ENCODE results near the gene CHRNA10.

The CHRNA10 gene

DNA sequence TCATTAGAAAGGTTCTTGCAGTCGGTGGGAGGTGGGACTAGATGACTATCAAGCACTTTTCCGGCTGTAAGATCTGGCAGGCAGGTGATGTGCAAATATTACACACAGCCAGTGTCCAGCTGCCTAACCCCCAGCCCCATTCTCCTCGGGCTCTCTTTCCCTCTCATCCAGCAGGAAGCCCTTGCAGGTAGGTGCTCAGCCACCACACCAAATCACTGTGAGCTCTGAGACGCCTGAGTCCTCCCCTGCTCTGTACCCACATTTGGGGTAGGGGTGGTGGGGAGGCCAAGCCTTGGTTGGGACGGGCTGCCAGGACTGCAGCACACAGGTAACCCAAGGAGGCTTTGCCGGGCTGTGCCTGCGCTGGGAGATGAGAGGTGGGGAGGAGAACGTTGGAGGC, 30.0 kb downstream of the CHRNA10 start:
- DNase-seq (ENCODE audit: low spot score) = no peak
- no peak overlapping the region for H3K27ac ChIP-seq
- H3K4me3 ChIP-seq = no peak overlapping the region
- TF ChIP-seq, protein P1, sequence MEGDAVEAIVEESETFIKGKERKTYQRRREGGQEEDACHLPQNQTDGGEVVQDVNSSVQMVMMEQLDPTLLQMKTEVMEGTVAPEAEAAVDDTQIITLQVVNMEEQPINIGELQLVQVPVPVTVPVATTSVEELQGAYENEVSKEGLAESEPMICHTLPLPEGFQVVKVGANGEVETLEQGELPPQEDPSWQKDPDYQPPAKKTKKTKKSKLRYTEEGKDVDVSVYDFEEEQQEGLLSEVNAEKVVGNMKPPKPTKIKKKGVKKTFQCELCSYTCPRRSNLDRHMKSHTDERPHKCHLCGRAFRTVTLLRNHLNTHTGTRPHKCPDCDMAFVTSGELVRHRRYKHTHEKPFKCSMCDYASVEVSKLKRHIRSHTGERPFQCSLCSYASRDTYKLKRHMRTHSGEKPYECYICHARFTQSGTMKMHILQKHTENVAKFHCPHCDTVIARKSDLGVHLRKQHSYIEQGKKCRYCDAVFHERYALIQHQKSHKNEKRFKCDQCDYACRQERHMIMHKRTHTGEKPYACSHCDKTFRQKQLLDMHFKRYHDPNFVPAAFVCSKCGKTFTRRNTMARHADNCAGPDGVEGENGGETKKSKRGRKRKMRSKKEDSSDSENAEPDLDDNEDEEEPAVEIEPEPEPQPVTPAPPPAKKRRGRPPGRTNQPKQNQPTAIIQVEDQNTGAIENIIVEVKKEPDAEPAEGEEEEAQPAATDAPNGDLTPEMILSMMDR (IDR thresholded peaks at IDR 0.05) = no peak

DNA sequence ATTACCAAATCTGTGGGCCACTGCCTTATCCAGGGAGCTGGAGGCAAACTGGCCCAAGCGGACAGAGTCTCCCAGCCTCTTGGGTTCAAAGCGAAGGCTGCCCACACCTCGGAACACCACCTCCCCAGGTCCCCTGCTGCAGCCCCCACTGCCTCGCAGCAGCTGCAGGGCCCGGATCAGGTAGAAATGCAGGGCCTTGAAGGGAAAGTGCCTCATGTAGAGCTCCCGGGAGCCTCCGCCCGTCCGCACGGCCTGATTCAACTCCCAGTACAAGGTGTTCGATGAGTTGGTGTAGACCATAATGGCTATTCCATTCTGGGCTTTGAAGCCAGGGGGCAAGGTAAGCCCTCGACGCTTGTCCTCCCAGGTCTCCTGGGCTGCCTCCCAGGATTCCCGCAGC, 31.3 kb downstream of the CHRNA10 start:
- TF ChIP-seq, protein P1 (IDR thresholded peaks at IDR 0.05) = no peak
- DNase-seq (ENCODE audit: low spot score) = no peak
- Histone ChIP-seq H3K27ac (no peak overlapping the region), H3K4me3 (no peak overlapping the region)

DNA sequence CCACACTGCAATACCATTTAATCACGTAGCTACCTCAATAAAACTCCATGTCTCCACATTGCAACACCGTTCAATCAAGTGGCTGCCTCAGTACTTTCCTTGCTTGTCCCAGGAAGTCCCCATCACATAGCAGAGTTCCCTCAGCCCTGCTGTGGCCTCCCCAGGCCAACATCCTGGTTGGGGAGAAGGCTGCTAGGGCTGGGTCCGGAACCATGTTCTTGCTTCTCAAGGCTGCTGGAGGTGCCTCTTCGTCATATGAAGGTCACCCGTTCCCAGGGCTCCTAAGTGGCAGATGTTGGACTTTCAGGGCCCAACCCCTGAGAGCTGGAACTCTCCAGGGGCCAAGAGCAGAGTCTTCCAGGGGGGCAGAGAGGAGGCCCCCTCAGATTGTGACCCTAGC, 32.7 kb downstream of the CHRNA10 start:
- Histone ChIP-seq H3K4me3 (no peak overlapping the region), H3K27ac (no peak overlapping the region)
- no peak for DNase-seq (ENCODE audit: low spot score)
- TF ChIP-seq, protein P1 (IDR thresholded peaks at IDR 0.05) = no peak

DNA sequence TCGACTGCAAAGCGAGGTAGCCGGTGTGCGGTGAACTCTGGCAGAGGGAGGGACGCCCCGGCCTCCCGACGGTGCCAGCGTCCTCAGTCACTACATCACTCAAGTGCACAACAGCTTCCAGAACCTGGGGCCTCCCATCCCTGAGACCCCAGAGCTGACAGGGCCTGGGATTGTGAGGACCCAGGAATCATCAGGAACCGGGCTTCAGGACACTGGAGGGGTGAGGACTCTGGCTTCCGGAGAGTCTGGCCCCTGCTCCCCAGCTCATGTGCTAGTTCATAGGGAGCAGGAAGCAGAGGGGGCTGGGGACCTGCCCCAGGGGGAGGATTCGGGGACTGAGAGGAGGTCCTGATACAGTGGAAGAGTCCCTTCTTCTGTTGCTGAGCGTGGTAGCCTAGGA, 34.0 kb downstream of the CHRNA10 start:
- no peak overlapping the region for H3K27ac ChIP-seq
- TF ChIP-seq, protein P1 (IDR thresholded peaks at IDR 0.05) = no peak
- H3K4me3 ChIP-seq = no peak overlapping the region
- no peak for DNase-seq (ENCODE audit: low spot score)

DNA sequence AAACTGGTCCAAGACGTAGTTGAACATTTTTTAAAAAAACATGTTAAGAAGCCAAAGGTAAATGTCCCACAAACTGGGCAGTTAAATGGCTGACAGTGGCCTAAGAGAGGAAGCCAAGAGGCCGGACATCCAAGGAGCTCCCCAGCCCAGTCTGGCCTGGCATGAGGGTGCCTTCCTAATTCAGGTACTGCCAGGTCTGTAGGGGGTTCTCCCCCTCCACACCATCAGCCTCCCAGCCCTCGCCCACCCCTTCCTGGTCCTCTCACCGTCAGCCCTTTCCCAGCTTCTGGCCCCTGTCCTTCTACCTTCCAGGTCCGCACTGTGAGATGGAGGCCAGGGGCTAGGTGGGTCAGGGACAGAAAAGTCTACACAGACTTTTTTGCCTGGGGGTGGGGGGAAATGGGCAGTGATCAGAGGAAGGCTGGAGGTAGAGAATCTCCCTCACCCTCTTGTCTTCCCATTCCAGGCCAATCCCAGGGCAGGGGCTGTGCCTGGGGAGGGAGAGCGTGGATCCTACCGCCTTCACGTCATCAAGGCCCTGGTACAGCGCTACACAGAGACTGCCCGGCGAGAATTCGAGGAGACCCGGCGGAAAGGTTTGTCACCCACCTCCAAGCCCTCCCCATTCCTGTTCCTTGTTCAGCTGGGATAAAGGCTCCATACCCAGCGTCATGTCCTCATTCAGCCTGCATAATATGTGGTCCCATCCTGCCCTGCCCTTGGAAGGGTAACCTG, 35.4 kb downstream of the CHRNA10 start:
- no peak for DNase-seq (ENCODE audit: low spot score)
- no peak overlapping the region for H3K27ac ChIP-seq
- H3K4me3 ChIP-seq = no peak overlapping the region
- TF ChIP-seq, protein P1 (IDR thresholded peaks at IDR 0.05) = no peak

DNA sequence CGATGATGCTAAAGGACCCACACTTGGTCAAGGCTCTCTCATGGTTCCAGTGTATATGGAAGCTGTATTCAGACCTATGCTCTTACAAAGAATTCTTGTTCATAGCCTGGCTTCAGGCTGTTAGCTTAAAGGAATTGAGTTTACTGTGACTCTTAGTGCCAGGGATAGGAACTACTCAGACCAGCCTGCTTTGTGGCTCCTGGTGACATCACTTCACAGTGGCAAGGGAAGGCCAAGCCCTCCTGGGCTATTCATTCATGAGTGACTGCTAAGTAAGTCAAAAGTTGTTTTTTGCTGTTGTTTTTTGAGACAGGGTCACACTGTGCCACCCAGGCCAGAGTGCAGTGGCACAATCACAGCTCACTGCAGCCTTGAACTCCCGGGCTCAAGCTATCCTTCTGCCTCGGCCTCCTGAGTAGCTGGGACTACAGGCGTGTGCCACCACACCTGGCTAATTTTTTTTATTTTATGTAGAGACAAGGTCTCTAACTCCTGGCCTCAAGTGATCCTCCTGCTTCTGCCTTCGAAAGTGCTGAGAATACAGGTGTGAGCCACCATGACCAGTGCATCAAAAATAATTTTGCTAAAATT, 39.0 kb downstream of the CHRNA10 start:
- no peak for DNase-seq (ENCODE audit: low spot score)
- H3K4me3 ChIP-seq = no peak overlapping the region
- TF ChIP-seq, protein P1 (IDR thresholded peaks at IDR 0.05) = no peak
- no peak overlapping the region for H3K27ac ChIP-seq

DNA sequence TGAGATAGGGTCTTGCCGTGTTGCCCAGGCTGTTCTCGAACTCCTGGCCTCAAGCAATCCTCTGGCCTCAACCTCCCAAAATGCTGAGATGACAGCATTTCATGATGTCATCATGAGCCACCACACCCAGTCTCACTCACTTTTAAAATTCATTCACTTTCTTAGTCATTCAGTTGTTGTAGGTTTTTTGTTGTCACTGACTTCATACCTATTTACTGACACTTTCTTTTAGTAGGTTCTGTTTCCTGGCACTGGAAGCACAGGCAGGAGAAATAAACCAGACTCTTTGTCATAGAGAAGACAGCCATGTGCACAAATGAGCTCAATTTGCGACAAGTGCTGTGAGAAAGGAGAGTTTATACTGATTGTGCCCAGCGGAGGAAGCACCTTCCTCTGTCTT, 39.9 kb downstream of the CHRNA10 start:
- TF ChIP-seq, protein P1 (IDR thresholded peaks at IDR 0.05) = no peak
- H3K4me3 ChIP-seq = no peak overlapping the region
- no peak overlapping the region for H3K27ac ChIP-seq
- DNase-seq (ENCODE audit: low spot score) = no peak
